Loucy (cell line): Measurements from ENCODE around the gene SSBP4.

Experiments
- H2AFZ ChIP-seq: fragments of 200-600 bp; sonication (generic); 2 replicates; pipeline ENCODE4 v1.6.0; 2016; ENCODE audit warnings: antibody characterized with exemption, mild to moderate bottlenecking, low read length, moderate library complexity
- H3F3A ChIP-seq: fragments of 200-600 bp; 2 replicates; pipeline ENCODE4 v1.6.0; 2016; ENCODE audit warnings: antibody characterized with exemption, low read depth, mild to moderate bottlenecking
- H3K27me3 ChIP-seq: fragments of 200-600 bp; sonication (generic); 2 replicates; pipeline ENCODE4 v1.6.1; 2014; ENCODE audit warnings: low read length, mild to moderate bottlenecking; ENCODE audit not compliant: insufficient read depth, poor library complexity, severe bottlenecking
- H3K36me3 ChIP-seq: fragments of 200-600 bp; sonication (generic); 2 replicates; pipeline ENCODE4 v1.6.1; 2016; ENCODE audit warnings: low read length; ENCODE audit not compliant: insufficient read depth
- H3K4me1 ChIP-seq: fragments of 200-600 bp; sonication (generic); 2 replicates; pipeline ENCODE4 v1.5.1; 2014; ENCODE audit warnings: low read length, mild to moderate bottlenecking; ENCODE audit not compliant: insufficient read depth, poor library complexity, severe bottlenecking
- H3K4me2 ChIP-seq: fragments of 200-600 bp; sonication (generic); 2 replicates; pipeline ENCODE4 v1.6.0; 2014; ENCODE audit warnings: antibody characterized with exemption, low read length, low read depth, mild to moderate bottlenecking; ENCODE audit not compliant: poor library complexity, severe bottlenecking
- H3K4me3 ChIP-seq: fragments of 200-600 bp; sonication (generic); 2 replicates; pipeline ENCODE4 v1.5.1; 2014; ENCODE audit warnings: low read length, mild to moderate bottlenecking, mixed read lengths; ENCODE audit not compliant: poor library complexity, severe bottlenecking
- H3K79me2 ChIP-seq: fragments of 200-600 bp; sonication (generic); 2 replicates; pipeline ENCODE4 v1.6.1; 2014; ENCODE audit warnings: low read length; ENCODE audit not compliant: insufficient read depth
- H3K9ac ChIP-seq: fragments of 200-600 bp; sonication (generic); 2 replicates; pipeline ENCODE4 v1.6.0; 2014; ENCODE audit warnings: mild to moderate bottlenecking, low read depth, low read length, moderate library complexity; ENCODE audit not compliant: poor library complexity, severe bottlenecking
- H3K9me2 ChIP-seq: fragments of 200-600 bp; sonication (generic); replicated peaks from 2 replicates; pipeline ENCODE4 v1.6.1; 2016; ENCODE audit warnings: low read depth, low read length, mixed read lengths
- H3K9me3 ChIP-seq: fragments of 200-600 bp; sonication (generic); 2 replicates; pipeline ENCODE4 v1.6.1; 2014; ENCODE audit warnings: mild to moderate bottlenecking, antibody characterized with exemption, low read length, low read depth; ENCODE audit not compliant: insufficient read depth
- H4K20me1 ChIP-seq: fragments of 200-600 bp; sonication (generic); 2 replicates; pipeline ENCODE4 v1.6.0; 2014; ENCODE audit warnings: antibody characterized with exemption, low read length, mild to moderate bottlenecking; ENCODE audit not compliant: insufficient read depth, poor library complexity, severe bottlenecking
- EZH2phosphoT487 ChIP-seq: fragments of 200-600 bp; IDR thresholded peaks from 2 replicates; pipeline ENCODE4 v1.6.1; 2018; ENCODE audit warnings: antibody characterized with exemption, mild to moderate bottlenecking, moderate library complexity, borderline replicate concordance
- TF ChIP-seq, protein P1 (sequence below): fragments of 200-600 bp; sonication (generic); conservative IDR thresholded peaks from 2 replicates; pipeline ENCODE4 v1.5.1; 2014; ENCODE audit warnings: mild to moderate bottlenecking, antibody characterized with exemption, low read length

Gene SSBP4

DNA sequence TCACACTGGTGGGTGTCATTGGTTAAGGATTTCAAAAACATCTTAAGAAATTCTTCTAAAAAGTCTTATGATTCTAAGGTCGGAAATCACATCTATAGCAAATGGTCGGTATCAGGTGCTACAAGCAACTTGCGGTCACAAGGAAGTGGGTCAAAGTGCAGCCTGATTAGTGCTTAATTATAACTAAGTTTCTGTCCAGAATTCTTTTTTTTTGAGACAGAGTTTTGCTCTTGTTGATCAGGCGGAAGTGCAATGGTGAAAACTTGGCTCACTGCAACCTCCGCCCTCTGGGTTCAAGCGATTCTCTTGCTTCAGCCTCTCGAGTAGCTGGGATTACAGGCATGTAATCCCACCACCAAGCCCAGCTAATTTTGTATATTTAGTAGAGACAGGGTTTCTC, 34.4 kb upstream of the SSBP4 start:
- H3K9ac ChIP-seq = peak overlapping the region; percentile 46
- no peak overlapping the region for H3K4me2 ChIP-seq
- no peaks in the 10 kb centered on the region for H3K9me3 ChIP-seq
- no peaks in the 10 kb centered on the region for H3K27me3 ChIP-seq
- no peaks in the 10 kb centered on the region for H3K79me2 ChIP-seq
- H4K20me1 ChIP-seq = no peaks in the 10 kb centered on the region
- no peaks in the 10 kb centered on the region for H3F3A ChIP-seq
- H3K36me3 ChIP-seq = no peaks in the 10 kb centered on the region
- H3K4me3 ChIP-seq = no peak overlapping the region
- H3K9me2 ChIP-seq = no peaks in the 10 kb centered on the region
- H2AFZ ChIP-seq = no peak overlapping the region
- H3K4me1 ChIP-seq = no peaks in the 10 kb centered on the region
- no peak for TF ChIP-seq EZH2phosphoT487
- TF ChIP-seq, protein P1, sequence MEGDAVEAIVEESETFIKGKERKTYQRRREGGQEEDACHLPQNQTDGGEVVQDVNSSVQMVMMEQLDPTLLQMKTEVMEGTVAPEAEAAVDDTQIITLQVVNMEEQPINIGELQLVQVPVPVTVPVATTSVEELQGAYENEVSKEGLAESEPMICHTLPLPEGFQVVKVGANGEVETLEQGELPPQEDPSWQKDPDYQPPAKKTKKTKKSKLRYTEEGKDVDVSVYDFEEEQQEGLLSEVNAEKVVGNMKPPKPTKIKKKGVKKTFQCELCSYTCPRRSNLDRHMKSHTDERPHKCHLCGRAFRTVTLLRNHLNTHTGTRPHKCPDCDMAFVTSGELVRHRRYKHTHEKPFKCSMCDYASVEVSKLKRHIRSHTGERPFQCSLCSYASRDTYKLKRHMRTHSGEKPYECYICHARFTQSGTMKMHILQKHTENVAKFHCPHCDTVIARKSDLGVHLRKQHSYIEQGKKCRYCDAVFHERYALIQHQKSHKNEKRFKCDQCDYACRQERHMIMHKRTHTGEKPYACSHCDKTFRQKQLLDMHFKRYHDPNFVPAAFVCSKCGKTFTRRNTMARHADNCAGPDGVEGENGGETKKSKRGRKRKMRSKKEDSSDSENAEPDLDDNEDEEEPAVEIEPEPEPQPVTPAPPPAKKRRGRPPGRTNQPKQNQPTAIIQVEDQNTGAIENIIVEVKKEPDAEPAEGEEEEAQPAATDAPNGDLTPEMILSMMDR = no peak

DNA sequence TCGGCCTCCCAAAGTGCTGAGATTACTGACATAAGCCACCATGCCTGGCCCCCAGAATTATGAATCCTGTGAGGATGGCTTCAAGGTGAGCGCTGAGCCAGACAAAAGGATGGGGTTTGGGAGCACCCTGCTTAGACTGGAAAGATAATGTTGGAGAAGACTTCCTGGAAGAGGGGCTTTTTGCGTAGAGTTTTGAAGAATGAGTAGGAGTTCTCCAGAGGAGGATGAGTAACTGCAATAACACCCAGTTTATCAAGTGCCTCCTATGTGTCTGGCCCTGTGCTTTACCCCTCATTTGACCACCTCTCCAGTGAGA, 33.9 kb upstream of the SSBP4 start:
- H3K79me2 ChIP-seq = no peaks in the 10 kb centered on the region
- H3K4me1 ChIP-seq = no peaks in the 10 kb centered on the region
- no peaks in the 10 kb centered on the region for H4K20me1 ChIP-seq
- no peak overlapping the region for H3K4me3 ChIP-seq
- no peaks in the 10 kb centered on the region for H3K9me2 ChIP-seq
- TF ChIP-seq, protein P1 = no peak
- no peak for TF ChIP-seq EZH2phosphoT487
- no peaks in the 10 kb centered on the region for H3K27me3 ChIP-seq
- H2AFZ ChIP-seq = no peak overlapping the region
- H3K9me3 ChIP-seq = no peaks in the 10 kb centered on the region
- H3K36me3 ChIP-seq = no peaks in the 10 kb centered on the region
- H3K9ac ChIP-seq = peak overlapping the region; percentile 46
- no peak overlapping the region for H3K4me2 ChIP-seq
- H3F3A ChIP-seq = no peaks in the 10 kb centered on the region

DNA sequence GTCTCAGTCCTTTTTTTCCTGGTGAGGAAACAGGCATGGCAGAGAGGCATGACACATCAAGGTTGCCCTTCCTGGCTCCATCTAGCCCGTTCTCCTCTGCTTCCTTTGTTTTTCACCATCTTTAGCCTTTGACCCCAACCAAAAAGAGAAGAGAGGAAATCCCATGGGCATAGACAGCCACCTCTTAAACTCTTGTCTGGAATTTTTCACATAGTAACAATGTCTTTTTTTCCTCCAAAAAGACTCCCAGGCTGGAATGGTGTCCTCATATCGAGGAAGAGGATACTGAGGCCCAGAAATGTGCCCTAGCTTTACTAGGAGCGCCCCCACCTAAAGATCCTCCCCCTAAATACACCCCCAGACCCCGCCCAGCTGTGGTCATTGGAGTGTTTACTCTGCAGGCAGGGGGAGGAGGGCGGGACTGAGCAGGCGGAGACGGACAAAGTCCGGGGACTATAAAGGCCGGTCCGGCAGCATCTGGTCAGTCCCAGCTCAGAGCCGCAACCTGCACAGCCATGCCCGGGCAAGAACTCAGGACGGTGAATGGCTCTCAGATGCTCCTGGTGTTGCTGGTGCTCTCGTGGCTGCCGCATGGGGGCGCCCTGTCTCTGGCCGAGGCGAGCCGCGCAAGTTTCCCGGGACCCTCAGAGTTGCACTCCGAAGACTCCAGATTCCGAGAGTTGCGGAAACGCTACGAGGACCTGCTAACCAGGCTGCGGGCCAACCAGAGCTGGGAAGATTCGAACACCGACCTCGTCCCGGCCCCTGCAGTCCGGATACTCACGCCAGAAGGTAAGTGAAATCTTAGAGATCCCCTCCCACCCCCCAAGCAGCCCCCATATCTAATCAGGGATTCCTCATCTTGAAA, 33.3 kb upstream of the SSBP4 start, which contains the start of gene GDF15:
Gene GDF15, plus strand, starts transcription at position 484 of the 868 bp plus-strand sequence. Its CDS starts 32 bp downstream, at position 516.
- Histone ChIP-seq H3K9me2 (no peaks in the 10 kb centered on the region), H2AFZ (no peak within 1 kb of the TSS), H3F3A (no peaks in the 10 kb centered on the region), H3K36me3 (no peaks in the 10 kb centered on the region), H3K4me3 (no peak within 1 kb of the TSS), H4K20me1 (no peaks in the 10 kb centered on the region), H3K9ac (peak within 1 kb of the TSS; percentile 46), H3K4me2 (no peak within 1 kb of the TSS), H3K4me1 (no peaks in the 10 kb centered on the region), H3K79me2 (no peaks in the 10 kb centered on the region), H3K27me3 (no peaks in the 10 kb centered on the region), H3K9me3 (no peaks in the 10 kb centered on the region)
- TF ChIP-seq, protein P1 = peak; percentile 83
- no peak for TF ChIP-seq EZH2phosphoT487
